Gastrocnemius medialis (tissue), 4 donors: ENCODE results near the gene PAGR1. TPM values are rescaled to one million over a fixed set of nuclear protein-coding genes. Genes with fewer than 3 reads are reported as not detected.

Experiments used
- ATAC-seq, 2 donors: fragments of 150-250 bp; one replicate each; pipeline ENCODE4 v1.9.1; 2016
- DNase-seq, 2 donors: peaks; one replicate each; pipeline ENCODE4 v3.0.0-alpha.2; 2019
- H3K27ac ChIP-seq, 4 donors: fragments of 200-600 bp; sonication (generic); 1 replicate in 1 of 4; 2 replicates in 3 of 4; pipeline ENCODE4 v1.5.1; 2016 to 2018; ENCODE audit warnings: mild to moderate bottlenecking in 2 of 4, moderate library complexity in 1 of 4
- H3K27me3 ChIP-seq, 3 donors: fragments of 200-600 bp; sonication (generic) in 2 of 3; 1 replicate in 1 of 3; 2 replicates in 2 of 3; pipeline versions ENCODE4 v1.5.1 to v1.6.0; 2016 to 2019; ENCODE audit warnings: mild to moderate bottlenecking in 1 of 3, moderate library complexity in 1 of 3
- H3K36me3 ChIP-seq, 2 donors: fragments of 200-600 bp; sonication (generic) in 1 of 2; one replicate each; pipeline ENCODE4 v1.5.1; 2017 to 2018
- H3K4me1 ChIP-seq, 2 donors: fragments of 200-600 bp; sonication (generic) in 1 of 2; one replicate each; pipeline ENCODE4 v1.5.1; 2016 to 2017; ENCODE audit warnings: mild to moderate bottlenecking in 2 of 2
- H3K4me3 ChIP-seq, 4 donors: fragments of 200-600 bp; sonication (generic) in 3 of 4; 1 replicate in 1 of 4; 2 replicates in 3 of 4; pipeline ENCODE4 v1.5.1; 2016 to 2019; ENCODE audit warnings: mild to moderate bottlenecking in 2 of 4
- H3K9me3 ChIP-seq, 3 donors: fragments of 200-600 bp; sonication (generic) in 2 of 3; 1 replicate in 1 of 3; 2 replicates in 2 of 3; pipeline ENCODE4 v1.5.1; 2016 to 2019
- POLR2A ChIP-seq, 2 donors: fragments of 450-650 bp; IDR thresholded peaks; one replicate each; pipeline ENCODE4 v1.6.1; 2017; ENCODE audit warnings: antibody characterized with exemption in 2 of 2, mild to moderate bottlenecking in 2 of 2, moderate library complexity in 2 of 2
- in situ Hi-C, 4 donors: fragments of 200-750 bp; cut with MboI; loops; one replicate each; pipeline versions ENCODE4 v1.15.0 to v1.8.0; 2017; ENCODE audit warnings: low sequenced_read_pairs in 4 of 4
- intact Hi-C: fragments of 100-400 bp; cut with DNase I; formaldehyde crosslinking; loops from one replicate; pipeline ENCODE4 v1.15.1; 2023; ENCODE audit warnings: low total_unique reads
- total RNA-seq, 4 donors: library from RNA; depleted of rRNA; stranded (reverse); fragments of >200 nt; gene quantifications; one replicate each; pipeline versions ENCODE4 v1.1.0 to v1.2.3, GENCODE V29; 2016
- TF ChIP-seq, protein P1 (sequence below), 5 experiments: fragments of 450-650 bp in 3 of 5; fragments of 200-600 bp in 2 of 5; sonication (generic) in 2 of 5; IDR thresholded peaks in 4 of 5; conservative IDR thresholded peaks in 1 of 5; 1 replicate in 4 of 5; 2 replicates in 1 of 5; pipeline ENCODE4 v1.5.1; 2016 to 2019; ENCODE audit warnings: antibody characterized with exemption in 5 of 5, mild to moderate bottlenecking in 3 of 5, moderate library complexity in 3 of 5

PAGR1 gene
- total RNA-seq, 4 donors from 2014 or later = 15.5 to 29.2 (median 21.7) TPM

DNA sequence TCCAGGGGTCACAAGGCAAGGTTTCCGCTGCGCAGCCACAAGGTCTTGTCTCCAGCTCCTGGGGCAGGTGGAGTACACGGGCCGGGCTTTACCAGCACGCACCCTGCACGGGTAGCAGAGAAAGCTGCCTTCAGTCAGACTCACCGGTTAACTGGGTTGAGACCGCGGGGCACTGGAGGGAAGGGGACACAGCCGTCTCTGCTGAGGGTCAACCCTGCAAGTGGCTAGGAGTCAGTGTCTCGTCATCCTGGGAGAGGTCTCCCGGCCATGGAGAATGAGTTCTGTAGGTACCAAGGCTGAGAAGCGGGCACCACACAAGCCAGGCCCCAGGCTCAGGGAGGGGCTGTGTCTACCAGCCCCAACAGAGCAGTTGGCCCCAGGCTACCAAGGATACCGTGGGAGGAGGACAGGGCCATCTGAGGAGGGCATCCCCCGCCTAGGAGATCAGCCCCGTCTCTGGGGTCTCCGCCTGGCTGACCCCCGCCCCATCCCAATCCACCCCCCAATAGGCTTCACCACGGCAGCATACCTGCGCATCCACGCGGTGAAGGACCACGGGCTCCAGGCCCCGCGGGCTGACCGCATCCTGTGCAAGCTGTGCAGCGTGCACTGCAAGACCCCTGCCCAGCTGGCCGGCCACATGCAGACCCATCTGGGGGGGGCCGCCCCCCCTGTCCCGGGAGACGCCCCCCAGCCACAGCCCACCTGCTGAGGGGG, 6.8 kb upstream of the PAGR1 start:
- Histone ChIP-seq H3K36me3 (peaks cover 0 to 11% of the 10 kb centered on the region in 2 donors), H3K4me3 (no peak overlapping the region), H3K9me3 (no peaks in the 10 kb centered on the region), H3K27ac (peak overlapping the region; percentile 89 to 99 (median 96)), H3K27me3 (no peaks in the 10 kb centered on the region), H3K4me1 (peaks cover 49 to 54% of the 10 kb centered on the region in 2 donors)
- DNase-seq (no peak), ATAC-seq (no peak)
- no peak for TF ChIP-seq POLR2A (IDR thresholded peaks at IDR 0.05)
- TF ChIP-seq, protein P1, sequence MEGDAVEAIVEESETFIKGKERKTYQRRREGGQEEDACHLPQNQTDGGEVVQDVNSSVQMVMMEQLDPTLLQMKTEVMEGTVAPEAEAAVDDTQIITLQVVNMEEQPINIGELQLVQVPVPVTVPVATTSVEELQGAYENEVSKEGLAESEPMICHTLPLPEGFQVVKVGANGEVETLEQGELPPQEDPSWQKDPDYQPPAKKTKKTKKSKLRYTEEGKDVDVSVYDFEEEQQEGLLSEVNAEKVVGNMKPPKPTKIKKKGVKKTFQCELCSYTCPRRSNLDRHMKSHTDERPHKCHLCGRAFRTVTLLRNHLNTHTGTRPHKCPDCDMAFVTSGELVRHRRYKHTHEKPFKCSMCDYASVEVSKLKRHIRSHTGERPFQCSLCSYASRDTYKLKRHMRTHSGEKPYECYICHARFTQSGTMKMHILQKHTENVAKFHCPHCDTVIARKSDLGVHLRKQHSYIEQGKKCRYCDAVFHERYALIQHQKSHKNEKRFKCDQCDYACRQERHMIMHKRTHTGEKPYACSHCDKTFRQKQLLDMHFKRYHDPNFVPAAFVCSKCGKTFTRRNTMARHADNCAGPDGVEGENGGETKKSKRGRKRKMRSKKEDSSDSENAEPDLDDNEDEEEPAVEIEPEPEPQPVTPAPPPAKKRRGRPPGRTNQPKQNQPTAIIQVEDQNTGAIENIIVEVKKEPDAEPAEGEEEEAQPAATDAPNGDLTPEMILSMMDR (IDR thresholded peaks at IDR 0.05 in 4 of 5, conservative IDR thresholded peaks at IDR 0.05 in 1 of 5) = no peak
- in situ Hi-C loops (no loop called here), intact Hi-C loops (loop anchor here (2.0 to 10.0 kb wide), 7 partner anchors 118 to 1272 kb away; partner anchors contain the start of genes ALDOA, KCTD13, MYL11 and NUPR1)

- Histone ChIP-seq H3K27me3 (no peaks in the 10 kb centered on the region), H3K9me3 (no peaks in the 10 kb centered on the region), H3K27ac (peak overlapping the region; percentile 89 to 99 (median 96)), H3K4me1 (peaks cover 47 to 49% of the 10 kb centered on the region in 2 donors), H3K36me3 (peaks cover 0 to 11% of the 10 kb centered on the region in 2 donors), H3K4me3 (no peak overlapping the region)
- in situ Hi-C loops (no loop called here), intact Hi-C loops (loop anchor here (2.0 to 10.0 kb wide), 9 partner anchors 117 to 1273 kb away; partner anchors contain the start of genes ALDOA, KCTD13, MYL11 and NUPR1)
- no peak for DNase-seq
- TF ChIP-seq, protein P1 (IDR thresholded peaks at IDR 0.05 in 4 of 5, conservative IDR thresholded peaks at IDR 0.05 in 1 of 5) = no peak
- no peak for TF ChIP-seq POLR2A (IDR thresholded peaks at IDR 0.05)
- ATAC-seq = no peak
Measured at GRCh38 chr16:29809850-29810698, 5.9 kb upstream of the PAGR1 start.

DNA sequence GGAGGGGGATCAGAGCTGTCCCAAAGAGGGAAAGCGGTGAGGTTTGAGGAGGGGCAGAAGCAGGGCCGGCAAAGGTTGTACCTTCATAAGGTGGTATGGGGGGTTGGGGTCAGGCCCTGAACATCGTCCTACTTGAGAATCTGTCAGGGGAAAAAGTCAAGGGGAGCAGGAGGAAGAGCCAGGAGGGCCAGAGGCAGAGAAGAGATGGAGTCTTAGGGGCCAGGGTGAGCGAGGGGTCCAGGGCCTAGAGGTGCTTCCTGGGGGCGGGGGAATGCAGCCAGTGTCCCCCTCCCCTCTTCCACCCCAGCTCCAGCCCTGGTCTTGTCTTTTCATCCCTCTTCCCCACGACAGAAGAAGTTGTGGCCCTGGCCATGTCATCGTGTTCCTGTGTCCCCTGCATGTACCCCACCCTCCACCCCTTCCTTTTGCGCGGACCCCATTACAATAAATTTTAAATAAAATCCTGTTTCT, 5.2 kb upstream of the PAGR1 start:
- TF ChIP-seq, protein P1 (IDR thresholded peaks at IDR 0.05 in 4 of 5, conservative IDR thresholded peaks at IDR 0.05 in 1 of 5) = no peak
- TF ChIP-seq POLR2A (IDR thresholded peaks at IDR 0.05) = no peak
- H3K27ac ChIP-seq = peak overlapping the region; percentile 89 to 99 (median 96)
- H3K4me1 ChIP-seq = peaks cover 52% of the 10 kb centered on the region in 2 donors
- no peaks in the 10 kb centered on the region for H3K27me3 ChIP-seq
- in situ Hi-C loops = no loop called here
- H3K36me3 ChIP-seq = peaks cover 0 to 11% of the 10 kb centered on the region in 2 donors
- DNase-seq (no peak), ATAC-seq (no peak)
- H3K9me3 ChIP-seq = no peaks in the 10 kb centered on the region
- peak overlapping the region in 3 of 4 donors; percentile 60 to 78 (median 63) for H3K4me3 ChIP-seq
- intact Hi-C loops = loop anchor here (5.0 to 10.0 kb wide), 2 partner anchors 167 to 714 kb away; partner anchors contain the start of gene ZNF768

- in situ Hi-C loops (no loop called here), intact Hi-C loops (loop anchor here (5.0 to 10.0 kb wide), 2 partner anchors 166 to 713 kb away; partner anchors contain the start of gene ZNF768)
- peak; percentile 63 to 80 for TF ChIP-seq POLR2A (IDR thresholded peaks at IDR 0.05)
- TF ChIP-seq, protein P1 (IDR thresholded peaks at IDR 0.05 in 4 of 5, conservative IDR thresholded peaks at IDR 0.05 in 1 of 5) = no peak
- Histone ChIP-seq H3K27ac (peak overlapping the region; percentile 89 to 99 (median 96)), H3K4me3 (peak overlapping the region; percentile 60 to 83 (median 70)), H3K36me3 (peaks cover 0 to 11% of the 10 kb centered on the region in 2 donors), H3K9me3 (no peaks in the 10 kb centered on the region), H3K4me1 (peaks cover 52% of the 10 kb centered on the region in 2 donors), H3K27me3 (no peaks in the 10 kb centered on the region)
- peak; percentile 98 to 99 for DNase-seq
- ATAC-seq = peak; percentile 64
Measured at GRCh38 chr16:29811170-29811895, 4.6 kb upstream of the PAGR1 start.
